HG02970 (cell line): ENCODE results near the gene POMT2.
"Not testable (repeated sequence)": the region's sequence is repeated elsewhere in the genome, so short reads cannot be mapped to it uniquely, and the experiment has no call there.

Experiments
- ATAC-seq: cut with Tn5 transposase; IDR thresholded peaks from one replicate; pipeline ENCODE4 v1.9.1; 2021; ENCODE audit warnings: mild to moderate bottlenecking, moderate library complexity, moderate number of reproducible peaks; ENCODE audit not compliant: unreplicated experiment, low FRiP score

Gene POMT2

GRCh38 chr14:77303417-77304156 is 17.1 kb downstream of the POMT2 start:
- ATAC-seq, result no peak

DNA sequence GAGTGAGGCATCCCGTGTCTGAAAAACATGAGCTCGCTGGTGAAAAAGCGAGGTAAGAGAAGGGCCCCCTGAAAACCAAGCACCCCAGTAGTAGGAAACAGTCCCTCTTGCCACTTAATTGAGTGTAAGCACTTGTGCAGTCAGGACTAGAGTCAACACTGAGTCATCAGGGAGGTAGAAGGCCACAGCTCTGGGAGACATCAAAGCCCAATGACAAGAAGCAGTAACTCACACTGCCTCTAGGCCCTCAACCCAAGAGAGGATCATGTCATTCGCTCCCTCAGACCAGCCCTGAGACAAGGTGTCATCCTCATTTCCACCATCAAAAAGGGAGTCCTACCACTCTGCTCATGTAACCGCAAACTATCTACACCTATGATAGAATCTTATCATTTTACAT is 17.8 kb downstream of the POMT2 start:
- no peak for ATAC-seq

DNA sequence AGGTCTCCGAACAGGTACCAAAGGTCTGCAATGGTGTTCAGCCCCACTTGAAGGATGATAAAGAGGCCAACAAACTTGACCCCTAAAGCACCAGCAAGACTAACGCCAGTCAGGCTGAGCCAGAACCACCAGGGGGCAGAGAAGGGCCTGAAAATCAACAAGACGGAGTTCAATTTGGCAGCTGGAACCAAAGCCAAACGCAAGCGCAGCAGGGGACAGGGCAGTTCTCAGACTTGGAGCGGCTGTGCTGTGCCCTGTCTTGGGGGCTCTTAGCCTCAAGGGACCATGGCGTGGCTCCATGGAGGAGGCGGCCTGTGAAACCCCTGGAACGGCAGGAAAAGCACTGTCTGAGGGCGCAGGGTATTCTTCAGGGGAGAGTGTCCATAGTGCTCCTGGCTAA is 19.6 kb downstream of the POMT2 start:
- ATAC-seq, result no peak

DNA sequence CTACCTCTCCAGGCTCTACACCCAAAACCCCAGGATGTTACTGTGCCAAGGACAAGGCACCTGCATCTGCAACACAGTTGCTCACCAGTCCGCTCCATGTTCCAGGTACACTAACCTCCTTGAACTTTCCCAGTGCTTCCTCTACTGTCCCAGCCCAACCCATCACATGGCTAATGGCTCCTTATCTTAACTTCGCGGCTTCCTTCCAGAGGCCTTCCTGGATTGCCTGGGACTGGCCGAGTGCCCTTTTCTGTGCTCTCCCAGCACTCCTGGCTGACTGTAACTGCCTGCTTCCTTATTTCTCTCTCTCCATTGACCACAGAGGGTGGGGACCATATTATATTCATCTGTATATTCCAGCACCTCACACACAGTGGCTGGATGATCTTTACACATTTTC is 20.9 kb downstream of the POMT2 start:
- ATAC-seq, result no peak

- ATAC-seq, result no peak
Measured at GRCh38 chr14:77296906-77297305, 23.8 kb downstream of the POMT2 start.

- ATAC-seq, result no peak
Measured at GRCh38 chr14:77296155-77296554, 24.5 kb downstream of the POMT2 start.

DNA sequence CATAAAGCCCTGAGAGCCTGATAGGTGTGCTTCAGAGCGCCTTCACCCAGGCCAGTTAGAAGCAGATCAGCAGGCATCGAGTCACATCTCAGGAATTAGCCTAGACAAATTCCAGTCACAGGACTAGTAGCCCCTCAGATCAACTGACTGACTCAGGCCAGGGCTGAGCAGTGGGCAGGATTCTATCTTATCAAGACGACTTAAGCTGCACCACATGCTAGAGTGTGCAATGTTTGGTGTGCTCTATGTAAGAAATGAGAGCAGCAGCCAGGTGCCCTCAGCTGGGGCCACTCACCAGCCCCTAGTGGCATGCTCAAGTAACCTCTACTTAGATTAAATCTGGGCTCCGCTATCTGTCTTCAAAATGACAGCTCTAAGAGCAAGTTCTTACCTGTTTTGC is 30.0 kb downstream of the POMT2 start:
- ATAC-seq, result no peak

- ATAC-seq, result no peak
Measured at GRCh38 chr14:77286576-77286975, 34.1 kb downstream of the POMT2 start.

GRCh38 chr14:77284466-77284865 is 36.2 kb downstream of the POMT2 start:
- no peak for ATAC-seq

DNA sequence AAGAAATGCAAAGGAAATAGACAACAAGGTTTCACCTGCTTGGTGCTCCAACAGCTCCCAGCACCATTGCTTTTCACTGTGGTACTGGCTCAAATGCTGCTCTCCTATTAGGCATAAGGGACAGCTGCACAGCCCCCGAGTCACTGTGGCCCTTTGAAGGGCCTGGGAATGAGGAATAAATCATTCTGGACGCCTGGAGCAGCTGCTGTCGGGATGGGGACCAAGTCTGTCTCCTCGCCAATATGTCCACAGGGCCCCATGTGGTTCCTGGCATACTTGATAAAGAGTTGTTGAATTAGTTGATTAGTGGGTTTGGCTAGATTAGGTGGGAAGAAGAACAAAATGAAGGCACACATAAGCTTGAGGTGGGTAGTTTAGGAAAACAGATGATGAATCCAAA is 36.6 kb downstream of the POMT2 start:
- no peak for ATAC-seq

GRCh38 chr14:77281852-77282410 is 38.8 kb downstream of the POMT2 start:
- ATAC-seq, result no peak

DNA sequence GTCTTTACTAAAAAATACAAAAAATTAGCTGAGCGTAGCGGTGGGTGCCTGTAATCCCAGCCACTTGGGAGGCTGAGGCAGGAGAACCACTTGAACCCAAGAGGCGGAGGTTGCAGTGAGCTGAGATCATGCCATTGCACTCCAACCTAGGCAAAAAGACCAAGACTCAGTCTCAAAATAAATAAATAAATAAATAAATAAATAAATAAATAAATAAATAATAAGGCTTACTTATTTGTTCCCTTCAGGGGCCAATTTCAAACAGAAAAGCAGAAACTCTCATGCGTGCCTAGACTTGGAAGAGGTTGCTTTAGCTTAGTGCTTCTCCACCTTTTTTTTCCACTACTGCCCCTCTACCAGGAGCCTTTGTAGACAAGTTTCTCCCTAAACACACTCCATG is 39.8 kb downstream of the POMT2 start:
- not testable (repeated sequence) for ATAC-seq

DNA sequence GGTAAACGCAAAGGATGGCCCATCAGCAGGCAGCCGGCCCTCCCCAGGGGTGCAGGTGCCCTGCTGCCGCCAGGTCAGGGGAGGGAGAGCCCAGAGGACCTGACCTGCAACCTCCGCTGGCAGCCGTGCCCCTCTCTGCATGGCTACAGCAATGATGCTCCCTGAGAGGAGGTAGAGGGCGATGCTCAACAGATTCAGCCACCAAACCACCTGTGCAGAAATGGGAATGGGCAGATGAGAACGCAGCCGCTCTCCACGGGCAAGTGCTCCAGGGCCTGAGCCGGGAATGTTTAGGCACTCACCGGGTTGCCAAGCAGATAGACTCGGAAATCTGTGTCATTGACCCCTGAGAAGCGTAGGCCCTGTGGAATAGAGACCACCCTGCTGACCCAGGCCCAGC is 41.0 kb downstream of the POMT2 start:
- no peak for ATAC-seq

DNA sequence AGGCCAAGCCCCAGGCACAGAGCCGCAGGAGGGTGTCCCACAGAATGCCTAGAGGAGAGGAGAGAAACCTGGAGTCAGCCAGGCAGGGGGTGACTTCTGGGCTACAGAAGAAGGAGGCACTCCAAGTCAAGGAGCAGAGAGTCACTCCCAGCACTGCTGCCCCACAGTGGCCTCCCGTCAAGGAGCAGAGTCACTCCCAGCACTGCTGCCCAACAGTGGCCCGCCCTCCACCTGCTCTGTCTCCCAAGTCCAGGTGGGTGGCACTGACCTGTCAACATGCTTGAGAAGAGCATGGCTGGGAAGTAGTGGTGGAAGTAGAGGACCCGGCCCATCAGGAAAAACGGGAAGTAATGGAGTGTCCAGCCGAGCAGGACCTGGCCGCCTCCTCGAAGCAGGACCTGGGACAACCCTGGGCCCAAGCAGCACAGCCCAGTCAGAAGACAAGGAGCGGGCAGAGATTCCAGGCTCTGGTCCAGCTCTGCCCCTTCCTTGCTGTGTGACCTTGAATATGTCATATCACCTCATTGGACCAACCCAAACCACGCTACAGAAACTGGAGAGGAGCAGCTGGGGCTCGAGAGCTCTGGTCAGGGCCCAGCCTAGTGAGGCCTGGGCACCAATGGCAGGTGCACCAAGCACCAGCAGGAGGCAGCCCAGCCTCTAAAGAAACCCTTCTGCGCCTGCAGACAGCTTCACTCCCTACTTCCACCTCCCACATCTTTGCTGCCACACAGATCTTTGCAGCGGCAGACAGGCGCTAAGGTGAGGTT is 42.0 kb downstream of the POMT2 start:
- no peak for ATAC-seq

GRCh38 chr14:77276959-77277358 is 43.7 kb downstream of the POMT2 start:
- ATAC-seq, result no peak

DNA sequence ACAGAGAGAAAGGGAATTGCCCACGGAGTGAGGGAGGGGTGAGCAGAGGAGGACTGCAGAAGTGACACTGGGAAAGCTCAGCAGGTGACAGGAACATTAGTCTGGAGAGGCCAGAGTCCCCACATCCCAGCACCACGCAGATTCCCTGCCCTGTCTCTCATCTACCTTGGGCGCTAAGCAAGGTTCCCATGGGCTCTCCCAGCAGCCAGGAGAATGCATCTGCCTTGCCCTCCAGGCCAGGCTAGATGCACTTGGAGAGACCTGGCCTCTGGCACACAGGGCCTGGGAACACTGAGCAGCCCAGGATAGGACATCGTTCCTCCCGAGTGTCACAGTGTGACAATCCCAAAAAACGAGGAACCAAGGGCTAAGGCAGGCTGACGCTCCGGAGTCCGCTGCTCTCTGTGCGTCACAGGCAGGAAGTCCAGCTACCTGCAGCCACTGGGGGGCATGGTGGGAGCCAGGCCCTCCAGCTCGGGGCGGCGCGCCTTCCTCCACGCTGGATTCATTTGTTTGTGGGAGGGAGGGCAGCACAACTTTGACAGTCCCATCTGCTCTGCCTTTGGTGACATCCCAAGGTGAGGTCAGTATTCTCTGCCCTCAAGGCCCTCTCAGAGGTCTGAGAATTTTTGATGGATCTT is 44.3 kb downstream of the POMT2 start:
- no peak for ATAC-seq

DNA sequence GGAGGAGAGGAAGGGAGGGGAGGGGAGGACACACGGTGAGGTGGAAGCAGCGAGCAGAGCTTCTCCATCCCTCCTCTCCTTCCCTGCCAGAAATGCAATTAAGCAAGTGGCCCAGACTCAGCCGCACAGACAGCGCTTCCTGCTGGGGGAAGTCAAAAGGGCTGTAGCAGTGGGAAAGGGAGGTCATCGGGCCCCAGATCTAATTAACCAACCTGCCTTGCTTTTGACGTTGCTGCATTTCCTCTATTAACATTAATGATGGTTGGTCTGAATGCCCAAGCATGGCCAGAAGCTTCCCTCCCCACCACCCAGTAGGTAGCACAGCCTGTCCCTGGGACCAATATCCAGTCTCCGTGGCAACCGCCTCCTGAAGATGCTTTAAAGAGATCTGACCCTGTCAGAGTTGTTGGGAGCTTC is 45.1 kb downstream of the POMT2 start:
- no peak for ATAC-seq

- no peak for ATAC-seq
Measured at GRCh38 chr14:77275041-77275580, 45.6 kb downstream of the POMT2 start.

DNA sequence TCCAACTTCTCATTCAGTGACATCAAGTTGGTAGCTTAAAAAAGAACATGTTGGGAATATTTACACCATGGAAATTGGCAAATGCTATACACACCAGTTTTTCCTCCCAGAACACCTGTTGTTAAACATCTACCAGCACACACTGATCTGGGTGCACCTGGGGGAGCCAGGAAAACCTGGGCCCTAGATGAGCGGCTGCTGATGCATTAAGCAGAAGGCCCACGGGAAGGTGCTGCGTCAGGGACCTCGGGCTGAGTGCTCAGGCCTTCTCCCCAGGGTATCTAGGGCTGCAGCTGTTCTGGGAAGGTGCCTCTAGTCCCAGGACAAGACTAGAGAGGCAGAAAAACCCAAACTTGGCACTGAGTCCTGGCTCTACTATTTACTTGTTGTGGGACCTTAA is 46.9 kb downstream of the POMT2 start:
- no peak for ATAC-seq

- ATAC-seq, result no peak
Measured at GRCh38 chr14:77272261-77272660, 48.4 kb downstream of the POMT2 start.

DNA sequence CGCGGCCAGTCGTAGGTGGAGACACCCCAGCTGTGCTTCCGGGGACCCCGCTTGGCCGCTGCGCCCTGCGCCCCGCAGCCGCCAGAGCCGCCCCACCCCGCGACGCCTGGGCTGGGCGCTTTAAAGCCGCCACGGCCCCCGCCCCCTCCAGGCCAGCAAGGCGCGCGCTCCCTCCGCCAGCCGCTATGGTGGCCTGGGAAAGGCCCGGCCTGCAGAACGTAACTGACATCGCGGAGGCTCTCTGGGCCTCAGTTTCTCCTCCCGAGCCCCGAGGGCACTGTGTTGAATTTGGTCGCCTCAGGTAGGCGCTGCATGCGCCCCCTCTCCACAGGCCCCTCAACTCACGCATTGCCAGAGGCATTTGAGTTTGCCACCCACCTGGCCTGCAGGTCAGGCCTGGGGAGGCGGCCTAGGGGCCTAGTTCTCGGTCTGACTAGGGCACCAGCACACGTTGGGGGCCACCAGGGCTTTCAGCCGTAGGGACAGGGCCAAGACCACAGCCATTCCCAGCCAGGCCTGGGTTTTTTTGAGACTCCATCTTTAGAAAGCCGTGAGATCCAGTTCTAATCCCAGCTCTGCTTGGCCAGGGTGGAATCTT is 49.5 kb downstream of the POMT2 start, which contains the start of gene NGB:
TSS of gene NGB (minus strand) at position 94 of the 598 bp plus-strand sequence. CDS start 269 bp downstream, outside the sequence.
- no peak for ATAC-seq
